Amniotic epithelial cell (primary cell): ENCODE data around the gene YIF1B.

ENCODE experiments used
- DNase-seq: peaks from one replicate; pipeline ENCODE4 v3.0.0-alpha.2; 2010; ENCODE audit warnings: low read depth

YIF1B gene

DNA sequence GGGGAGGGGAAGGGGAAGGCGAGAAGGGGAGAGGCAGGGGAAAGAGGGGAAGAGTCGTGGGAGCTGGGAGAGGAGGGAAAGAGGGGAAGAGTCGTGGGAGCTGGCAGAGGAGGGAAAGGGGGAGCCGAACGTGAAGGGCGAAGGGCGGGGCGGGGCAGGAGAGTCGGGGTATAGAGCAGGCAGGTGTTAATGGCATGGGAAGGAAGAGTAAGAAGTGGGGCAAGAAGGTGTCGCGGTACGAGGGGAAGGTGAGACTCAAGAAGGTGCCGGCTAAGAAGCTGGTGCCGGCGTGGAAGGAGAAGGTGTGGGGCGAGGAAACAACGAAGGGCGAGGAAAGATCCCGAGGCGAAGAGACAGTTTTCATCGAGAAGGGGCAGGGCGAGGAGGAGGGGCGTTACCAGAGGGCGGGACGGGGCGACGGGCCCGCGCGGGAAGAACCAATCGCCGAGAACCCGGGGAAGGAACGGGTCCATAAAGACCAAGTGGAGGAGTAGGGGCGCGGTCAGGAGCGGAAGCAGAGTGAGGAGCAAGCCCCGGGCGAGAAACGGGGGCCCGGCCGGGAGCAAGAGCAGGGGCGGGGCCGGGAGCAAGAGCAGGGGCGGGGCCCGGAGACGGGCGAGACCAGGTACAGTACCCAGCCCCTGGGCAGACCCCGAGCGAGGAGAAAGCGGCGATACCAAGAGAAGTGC is 20.3 kb upstream of the YIF1B start:
- DNase-seq = peak; percentile 96

DNA sequence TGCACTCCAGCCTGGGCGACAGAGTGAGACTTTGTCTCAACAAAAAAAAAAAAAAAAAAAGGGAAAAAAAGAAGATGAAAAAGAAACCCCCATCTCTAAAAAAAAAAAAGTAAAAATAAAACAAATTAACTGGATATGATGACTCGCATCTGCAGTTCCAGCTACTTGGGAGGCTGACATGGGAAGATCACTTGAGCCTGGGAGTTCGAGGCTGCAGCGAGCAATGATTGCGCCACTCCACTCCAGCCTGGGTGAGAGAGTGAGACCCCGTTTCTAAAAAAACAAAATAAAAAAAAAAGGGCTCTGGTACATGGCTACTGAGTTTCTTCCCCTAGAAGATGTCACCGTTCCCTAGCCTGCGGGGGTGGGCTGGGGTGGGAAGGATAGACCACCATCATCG is 17.5 kb upstream of the YIF1B start:
- peak; percentile 4 for DNase-seq

DNA sequence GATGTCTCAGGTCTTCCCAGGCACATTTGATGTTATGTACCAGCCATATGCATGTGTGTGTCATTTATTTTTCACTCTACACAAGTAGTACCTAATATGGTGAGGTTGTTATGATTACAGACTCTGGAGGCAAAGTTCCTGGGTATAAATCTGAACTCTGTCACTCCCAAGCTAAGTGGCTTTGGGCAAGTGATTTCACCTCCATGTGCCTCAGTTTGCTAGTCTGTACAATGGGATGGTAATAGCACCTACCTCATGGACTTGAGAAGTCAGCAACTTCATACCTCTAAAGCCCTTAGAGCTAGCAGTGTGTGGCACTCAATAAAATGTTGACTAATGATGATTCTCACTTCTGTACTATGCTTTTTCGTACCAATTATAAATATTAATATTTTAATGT is 16.0 kb upstream of the YIF1B start:
- no peak for DNase-seq

DNA sequence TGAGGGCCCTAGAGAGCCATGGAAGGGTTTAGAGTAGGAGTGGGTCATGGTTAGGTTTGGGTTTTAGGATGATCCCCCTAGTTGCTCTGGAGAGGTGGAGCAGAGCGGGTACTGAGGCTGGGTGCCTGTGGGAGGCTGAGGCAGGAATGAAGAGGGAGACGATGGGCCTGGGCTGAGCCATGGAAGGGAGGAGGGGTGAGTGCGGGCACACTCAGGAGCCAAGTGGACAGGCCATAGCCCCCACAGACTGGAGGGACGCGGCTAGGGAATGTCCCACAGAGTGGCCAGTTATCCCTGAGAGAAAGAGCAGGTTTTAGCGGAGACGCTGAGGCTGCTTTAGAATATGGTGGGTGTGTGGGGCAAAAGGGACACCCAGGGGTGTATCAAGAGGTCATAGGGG is 13.9 kb upstream of the YIF1B start:
- DNase-seq = no peak

DNA sequence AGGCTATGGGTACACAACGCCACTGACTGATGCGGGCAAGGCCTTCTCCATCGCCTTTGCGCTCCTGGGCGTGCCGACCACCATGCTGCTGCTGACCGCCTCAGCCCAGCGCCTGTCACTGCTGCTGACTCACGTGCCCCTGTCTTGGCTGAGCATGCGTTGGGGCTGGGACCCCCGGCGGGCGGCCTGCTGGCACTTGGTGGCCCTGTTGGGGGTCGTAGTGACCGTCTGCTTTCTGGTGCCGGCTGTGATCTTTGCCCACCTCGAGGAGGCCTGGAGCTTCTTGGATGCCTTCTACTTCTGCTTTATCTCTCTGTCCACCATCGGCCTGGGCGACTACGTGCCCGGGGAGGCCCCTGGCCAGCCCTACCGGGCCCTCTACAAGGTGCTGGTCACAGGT is 10.8 kb upstream of the YIF1B start:
- no peak for DNase-seq

DNA sequence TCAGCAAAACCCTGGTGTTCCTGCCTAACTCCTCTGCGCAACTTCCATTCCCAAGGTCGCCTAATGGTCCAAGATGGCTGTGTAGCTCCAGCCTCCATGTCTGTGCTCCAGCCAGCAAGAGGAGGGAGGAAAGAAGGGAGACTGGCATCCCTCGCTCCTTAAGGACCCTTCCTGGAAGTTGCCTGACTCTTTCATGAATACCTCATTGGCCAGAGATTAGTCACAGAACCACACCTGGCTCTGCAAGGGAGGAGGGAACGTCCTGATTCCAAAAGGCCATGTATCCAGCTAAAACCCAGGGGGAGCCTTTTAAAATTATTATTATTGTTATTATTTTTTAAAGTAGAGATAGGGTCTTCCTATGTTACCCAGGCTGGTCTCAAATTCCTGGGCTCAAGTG is 8.7 kb upstream of the YIF1B start:
- DNase-seq = no peak

DNA sequence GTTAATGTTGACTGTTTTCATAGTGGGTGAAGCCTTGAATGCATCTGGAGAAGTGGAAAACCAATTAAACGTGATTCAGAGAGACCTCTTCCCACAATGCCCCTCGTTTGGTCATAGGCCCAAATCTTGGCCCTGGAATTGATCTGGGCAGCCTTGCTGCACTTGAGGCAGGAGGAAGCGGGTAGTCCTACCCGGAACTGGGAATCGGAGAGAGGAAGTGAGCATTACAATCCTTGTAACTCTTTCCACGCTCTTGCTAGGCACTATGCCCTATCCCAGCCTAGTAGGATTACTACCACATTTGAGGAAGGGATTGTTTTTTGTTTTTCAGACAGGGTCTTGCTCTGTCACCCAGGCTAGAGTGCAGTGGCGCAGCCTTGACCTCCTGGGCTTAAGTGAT is 7.5 kb upstream of the YIF1B start:
- DNase-seq = no peak

DNA sequence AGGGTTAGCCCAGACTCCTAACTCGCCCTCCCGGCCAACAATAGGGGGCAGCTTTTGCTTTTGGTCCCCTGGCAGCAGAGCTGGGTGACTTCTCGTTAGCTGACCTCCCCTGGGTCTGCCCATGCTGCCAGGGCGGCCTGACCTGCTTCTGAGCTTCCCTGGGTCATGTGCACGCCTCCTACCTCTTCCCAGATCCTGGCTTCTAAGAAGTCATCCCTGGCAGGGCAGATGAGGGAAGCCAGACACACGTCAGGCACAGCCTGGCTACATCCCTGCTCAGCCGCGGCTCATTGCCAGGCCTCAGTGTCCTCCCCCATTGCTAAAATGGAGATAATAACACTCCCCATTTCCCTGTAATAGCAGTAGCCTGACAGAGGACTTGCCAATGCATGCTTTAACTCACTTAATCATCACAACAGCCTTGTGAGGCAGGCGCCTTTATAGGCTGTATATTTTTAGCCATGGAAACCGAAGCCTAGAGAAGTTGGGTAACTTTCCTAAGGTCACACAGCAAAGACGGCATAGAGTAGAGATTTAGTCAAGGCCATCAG is 6.0 kb upstream of the YIF1B start:
- DNase-seq = peak; percentile 97

DNA sequence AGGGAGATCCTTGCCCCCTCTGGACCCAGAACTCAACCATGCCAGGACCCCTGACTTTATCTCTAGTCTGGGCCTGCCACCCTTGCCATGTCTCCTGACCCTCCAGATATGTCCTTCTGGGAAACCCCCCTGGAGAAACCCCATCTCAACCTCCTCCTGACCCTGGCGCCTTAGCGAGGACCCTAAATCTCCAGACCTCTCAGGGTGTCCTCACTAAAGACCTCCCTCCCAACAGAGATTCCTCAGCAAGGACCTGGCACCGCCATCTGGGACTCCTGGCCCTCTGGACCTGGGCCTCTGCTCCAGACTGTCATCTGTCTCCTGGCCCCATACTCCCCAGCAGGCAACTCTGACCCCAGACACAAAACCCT is 5.2 kb upstream of the YIF1B start:
- DNase-seq = no peak

DNA sequence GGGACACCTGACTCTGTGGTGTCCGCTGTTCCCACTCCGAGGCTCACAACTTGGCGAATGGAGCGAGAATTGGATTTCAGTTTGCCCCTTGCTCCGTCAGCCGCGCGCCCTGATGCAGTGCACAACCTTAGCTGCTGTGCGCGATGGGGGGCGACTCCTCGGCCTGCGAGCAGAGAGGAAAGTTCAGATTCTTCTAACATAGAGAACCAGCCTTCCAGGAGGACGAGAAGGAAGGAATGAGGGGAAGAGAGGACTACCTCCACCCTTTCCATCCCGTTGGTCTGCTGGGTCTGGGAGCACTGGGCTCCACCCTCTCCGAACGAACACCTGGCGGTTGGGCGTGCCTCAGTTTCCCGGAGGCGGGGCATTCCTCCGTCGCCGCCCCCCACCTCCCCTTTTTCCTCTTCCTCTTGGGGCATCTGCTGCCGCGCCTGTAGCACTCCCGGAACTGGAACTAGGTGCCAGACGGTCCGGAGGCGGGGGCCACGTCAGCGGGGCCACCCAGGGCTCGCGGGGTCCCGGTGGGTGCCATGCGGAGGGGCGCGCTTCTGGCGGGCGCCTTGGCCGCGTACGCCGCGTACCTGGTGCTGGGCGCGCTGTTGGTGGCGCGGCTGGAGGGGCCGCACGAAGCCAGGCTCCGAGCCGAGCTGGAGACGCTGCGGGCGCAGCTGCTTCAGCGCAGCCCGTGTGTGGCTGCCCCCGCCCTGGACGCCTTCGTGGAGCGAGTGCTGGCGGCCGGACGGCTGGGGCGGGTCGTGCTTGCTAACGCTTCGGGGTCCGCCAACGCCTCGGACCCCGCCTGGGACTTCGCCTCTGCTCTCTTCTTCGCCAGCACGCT is 3.9 kb upstream of the YIF1B start, which contains the start of gene KCNK6:
Gene KCNK6 (plus strand): TSS at position 425 of the 838 bp plus-strand sequence. CDS start 106 bp downstream, at position 531.
- no peak for DNase-seq

DNA sequence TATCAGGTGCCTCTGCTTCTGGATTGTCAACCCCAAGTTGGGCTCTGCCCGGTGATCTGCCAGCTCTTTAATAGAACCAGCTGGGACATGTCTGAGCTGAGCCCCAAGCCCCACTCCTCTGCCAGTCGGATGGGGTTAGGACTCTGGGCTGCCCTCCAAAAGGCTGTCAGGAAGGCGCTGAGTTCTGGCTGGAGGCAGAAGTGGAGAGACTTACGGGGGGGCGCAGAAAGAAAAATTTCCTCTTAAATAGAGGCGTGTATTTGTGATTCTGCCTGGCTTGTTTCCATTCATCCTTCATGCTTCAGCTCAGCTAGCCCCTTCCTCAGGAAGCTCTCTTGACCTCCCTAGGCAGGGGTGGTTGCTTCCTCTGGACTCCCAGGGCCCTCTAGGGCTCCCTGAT is 2.9 kb upstream of the YIF1B start:
- no peak for DNase-seq

DNA sequence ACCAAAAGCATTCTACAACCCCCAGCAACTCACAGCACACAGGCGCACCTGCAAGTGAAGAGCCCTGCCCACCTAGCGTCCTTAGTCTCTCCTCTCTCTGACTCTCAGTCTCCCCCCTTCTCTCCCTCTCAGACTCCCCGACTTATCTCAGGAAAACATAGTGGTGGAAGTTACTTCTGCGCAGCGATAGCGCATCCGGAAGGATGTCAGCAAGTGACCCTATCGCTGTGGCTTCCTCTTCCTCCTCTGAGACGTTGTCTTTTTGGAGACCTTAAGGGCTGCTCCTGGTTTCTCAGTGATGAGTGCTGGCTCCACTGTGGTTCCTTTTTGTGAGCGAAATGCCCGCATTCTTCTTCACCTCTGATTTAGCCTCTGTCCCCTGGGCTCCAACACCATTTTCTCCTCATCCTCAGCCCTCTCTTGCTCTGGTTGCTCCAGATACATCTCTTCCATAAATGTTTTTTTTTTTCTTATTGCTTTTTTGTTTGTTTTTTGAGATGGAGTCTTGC is 1.4 kb upstream of the YIF1B start:
- DNase-seq = no peak

DNA sequence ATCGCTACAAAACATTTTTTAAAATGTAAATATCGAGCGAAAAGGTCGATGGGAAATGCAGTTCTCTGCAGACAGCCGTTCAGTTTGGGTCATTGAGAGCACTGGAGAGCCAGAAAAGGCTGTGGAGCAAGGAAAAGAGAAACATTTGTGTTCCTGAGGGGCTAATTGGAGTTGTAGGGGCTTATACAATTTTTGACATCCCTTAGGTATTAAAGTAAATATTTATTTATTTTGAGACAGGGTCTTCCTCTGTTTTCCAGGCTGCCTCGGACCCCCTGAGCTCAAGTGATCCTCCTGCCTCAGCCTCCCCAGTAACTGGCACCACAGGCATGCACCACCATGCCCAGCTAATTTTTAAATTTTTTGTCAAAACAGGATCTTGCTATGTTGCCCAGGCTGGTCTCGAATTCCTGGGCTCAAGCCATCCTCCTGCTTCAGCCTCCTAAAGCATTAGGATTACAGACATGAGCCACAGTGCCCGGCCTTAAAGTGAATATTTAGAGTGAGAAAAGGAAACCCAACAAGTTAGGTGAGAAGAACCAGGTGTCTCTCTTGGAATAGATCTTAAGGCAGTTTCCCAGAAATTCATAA is 825 bp upstream of the YIF1B start:
- no peak for DNase-seq

DNA sequence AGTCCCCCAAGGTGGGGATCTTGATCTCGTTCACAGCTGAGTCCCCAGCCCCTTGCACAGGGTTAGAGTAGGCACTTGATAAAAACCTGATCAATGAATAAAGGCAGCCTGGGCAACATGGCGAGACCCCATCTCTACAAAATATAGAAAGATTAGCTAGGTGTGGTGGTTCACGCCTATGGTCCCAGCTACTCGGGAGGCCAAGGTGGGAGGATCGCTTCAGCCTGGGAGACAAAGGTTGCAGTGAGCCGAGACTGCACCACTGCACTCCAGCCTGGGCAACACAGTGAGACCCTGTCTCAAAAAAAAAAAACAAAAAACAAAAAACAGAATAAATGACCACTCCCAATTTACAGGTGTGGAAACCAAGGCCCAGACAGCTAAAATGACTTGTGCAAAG is 4.8 kb downstream of the YIF1B start:
- DNase-seq = no peak

DNA sequence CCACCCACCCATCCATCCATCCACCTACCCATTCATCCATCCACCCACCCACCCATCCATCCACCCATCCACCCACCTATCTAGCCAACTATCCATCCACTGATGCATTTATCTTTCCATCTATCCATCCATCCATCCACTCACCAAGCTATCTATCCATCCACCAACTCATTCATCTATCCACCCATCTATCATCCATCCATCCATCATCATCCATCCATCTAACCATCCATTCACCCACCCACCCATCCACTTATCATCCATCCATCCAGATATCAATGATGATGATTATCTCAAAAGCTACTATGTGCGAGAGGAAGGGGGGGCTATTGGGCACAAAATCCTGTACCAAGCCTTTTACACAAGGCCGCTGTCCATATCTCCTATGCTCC is 5.5 kb downstream of the YIF1B start:
- no peak for DNase-seq

DNA sequence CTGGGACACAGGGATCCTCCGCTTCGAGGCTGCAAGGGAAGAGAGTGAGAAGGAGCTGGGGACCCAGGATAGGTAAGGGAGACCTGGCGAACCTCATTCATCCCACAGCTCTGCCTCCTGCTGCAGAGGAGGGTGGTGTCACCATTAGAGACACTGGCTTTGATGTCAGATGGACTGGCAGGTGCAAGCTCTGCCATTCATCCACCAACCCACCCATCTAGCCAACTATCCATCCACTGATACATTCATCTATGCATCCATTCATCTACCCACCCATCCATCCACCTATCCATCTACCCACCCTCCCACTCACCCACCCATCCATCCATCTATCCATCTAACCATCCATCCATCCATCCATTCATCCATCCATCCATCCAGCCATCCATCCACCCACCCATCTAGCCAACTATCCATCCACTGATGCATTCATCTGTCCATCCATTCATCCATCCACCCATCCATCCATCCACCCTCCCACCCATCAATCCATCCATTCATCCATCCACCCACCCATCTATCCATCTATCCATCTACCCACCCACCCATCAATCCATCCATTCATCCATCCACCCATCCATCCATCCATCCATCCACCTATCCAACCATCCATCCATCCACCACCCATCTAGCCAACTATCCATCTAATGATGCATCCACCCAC is 6.0 kb downstream of the YIF1B start:
- DNase-seq = no peak

DNA sequence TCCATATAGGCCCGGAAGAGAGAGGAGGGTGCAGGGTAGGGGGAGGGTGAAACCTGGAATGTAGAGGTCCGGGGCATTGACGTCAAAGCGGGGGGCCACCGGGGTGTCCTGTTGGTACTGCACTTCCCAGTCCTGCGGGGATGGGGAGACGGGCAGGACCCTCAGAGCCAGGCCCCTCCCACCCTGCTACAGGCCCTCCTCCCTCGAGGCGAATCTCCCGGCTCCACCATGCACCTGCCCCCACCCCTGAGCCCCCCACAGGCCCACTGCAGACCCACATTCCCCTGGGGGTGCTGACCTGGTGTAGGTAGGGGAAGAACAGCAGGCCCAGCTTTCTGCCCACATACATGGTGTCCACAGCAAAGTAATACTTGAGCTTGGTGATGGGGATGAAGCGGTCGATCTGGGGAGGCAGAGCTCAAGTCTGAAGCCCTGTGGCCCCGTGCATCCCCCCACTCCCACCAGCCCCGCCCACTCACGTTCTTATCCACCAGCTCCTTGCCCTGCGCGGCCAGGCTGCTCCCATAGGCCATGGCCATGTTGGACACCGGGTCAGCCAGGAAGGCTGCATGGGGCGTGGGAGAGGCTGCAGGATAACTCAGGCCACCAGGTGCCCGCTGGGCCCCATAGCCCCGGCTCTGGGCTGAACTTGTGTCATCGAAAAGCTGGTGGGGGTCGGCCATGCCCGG is 6.7 kb downstream of the YIF1B start:
- DNase-seq = no peak

DNA sequence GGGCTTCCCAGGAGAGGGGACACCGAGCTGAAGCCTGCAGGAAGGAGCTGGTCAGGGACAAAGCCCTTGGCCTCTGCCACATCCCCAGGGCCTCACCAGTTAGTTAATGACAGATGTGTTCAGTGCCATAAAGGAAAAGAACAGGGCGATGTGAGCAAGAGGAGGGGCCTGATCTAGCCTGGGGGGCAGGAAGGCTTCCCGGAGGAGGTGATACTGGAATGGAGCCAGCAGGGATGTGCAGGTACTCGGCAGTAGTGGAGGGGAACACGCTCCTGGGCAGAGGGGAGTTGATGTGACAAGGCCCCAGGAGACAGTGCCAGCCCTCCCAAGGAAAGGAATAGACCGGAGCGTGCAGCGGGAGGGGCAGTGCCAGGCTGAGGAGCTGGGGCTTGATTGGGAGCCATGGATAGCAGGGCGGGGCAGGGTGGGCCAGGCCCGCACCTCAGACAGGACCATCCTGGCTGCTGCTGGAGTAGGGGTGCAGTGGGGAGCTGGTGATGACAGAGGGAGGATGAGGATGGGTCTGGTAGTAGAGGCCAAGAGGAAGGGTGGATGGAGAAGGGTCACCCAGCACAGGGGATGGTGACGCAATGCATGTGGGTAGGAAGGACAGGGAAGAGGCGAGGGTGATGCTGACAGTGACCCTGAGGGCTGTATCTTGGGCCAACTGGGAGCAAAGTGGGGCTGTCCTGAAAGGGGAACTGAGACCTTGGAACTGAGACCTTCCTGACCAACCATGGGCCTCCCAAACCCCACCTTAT is 7.6 kb downstream of the YIF1B start:
- DNase-seq = no peak

DNA sequence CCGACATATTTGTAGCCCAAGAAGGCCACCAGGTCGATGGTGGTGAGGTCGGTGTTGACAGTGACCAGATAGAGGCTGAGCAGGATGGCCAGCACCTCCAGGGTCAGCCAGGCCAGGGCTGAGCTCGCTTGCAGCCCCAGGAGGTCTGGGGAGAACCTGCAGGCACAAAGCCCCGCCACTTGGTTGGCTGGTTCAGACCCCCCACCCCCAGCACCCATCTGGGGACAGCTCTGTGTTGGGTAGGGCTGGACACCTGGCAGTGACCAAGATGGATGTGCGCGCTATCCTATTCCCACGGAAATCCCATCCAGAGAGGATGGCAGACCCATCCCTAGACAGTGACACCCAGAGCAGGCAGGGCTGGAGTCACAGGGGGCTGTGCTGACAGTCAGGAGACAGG is 8.2 kb downstream of the YIF1B start:
- DNase-seq = no peak

DNA sequence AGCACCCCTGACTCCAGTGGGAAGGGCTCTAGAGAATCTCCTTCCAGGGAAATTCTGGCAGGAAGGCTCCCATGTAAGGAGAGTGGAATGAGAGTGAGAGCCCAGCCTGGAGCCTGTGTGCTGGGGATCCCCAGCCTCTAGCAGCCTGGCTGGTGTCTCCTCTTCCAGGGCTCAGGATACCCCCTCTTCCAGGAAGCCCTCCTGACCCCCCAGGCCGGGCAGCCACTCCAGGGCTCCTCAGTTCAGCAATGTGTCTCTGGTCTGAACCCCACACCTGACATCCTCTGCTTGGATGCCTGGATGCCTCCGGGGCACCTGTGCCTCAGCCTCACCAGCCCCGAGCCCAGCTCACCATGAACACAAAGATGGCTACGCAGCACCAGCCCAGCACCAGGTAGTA is 8.7 kb downstream of the YIF1B start:
- DNase-seq = no peak

DNA sequence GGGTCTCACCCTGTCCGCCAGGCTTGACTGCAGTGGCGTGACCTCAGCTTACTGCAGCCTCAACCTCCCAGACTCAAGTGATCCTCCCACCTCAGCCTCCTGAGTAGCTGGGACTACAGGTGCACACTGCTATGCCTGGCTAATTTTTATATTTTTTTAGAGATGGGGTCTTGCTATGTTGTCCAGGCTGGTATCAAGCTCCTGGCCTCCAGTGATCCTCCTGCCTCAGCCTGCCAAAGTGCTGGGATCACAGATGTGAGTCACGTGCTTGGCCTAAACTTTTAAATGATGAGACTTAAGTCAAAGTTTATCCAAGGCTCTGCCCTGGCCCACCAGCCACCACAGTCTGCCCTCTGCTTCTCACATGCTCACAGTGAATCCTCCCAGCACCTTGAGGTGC is 9.5 kb downstream of the YIF1B start:
- DNase-seq = no peak
